Measurements from ENCODE around the gene SLC25A51. TPM values are rescaled to one million over a fixed set of nuclear protein-coding genes. Genes with fewer than 3 reads are reported as not detected.

Gene SLC25A51
- total and polyA plus RNA-seq, 12 donors = 7.0 to 26.5 (median 19.9) TPM

DNA sequence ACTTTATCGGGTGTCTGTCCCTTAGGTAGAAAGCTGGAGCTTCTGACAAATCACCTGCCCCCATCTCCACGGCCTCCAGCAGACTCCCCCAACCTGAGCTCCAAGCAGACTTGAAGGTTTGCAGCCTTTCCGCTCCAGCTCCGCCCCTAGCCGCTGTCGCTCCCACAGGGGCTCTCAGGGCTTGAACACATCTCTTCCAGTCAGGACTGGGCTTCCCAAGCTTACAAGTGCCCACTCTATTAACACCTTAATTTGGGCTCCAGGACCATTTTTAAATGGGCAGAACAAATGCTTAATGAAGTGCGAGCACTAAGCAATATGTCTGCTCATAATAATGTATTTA is 17.2 kb upstream of the SLC25A51 start:
- Histone ChIP-seq H3K27me3 (no peaks in the 10 kb centered on the region), H3K4me3 (no peak overlapping the region), H3K9me3 (no peaks in the 10 kb centered on the region), H3K27ac (no peak overlapping the region), H3K36me3 (peaks cover 0 to 18% (median 0%) of the 10 kb centered on the region in 9 donors), H3K4me1 (peaks cover 7 to 50% (median 18%) of the 10 kb centered on the region in 9 donors)
- ATAC-seq (no peak), DNase-seq (no peak)
- TF ChIP-seq, protein P1, sequence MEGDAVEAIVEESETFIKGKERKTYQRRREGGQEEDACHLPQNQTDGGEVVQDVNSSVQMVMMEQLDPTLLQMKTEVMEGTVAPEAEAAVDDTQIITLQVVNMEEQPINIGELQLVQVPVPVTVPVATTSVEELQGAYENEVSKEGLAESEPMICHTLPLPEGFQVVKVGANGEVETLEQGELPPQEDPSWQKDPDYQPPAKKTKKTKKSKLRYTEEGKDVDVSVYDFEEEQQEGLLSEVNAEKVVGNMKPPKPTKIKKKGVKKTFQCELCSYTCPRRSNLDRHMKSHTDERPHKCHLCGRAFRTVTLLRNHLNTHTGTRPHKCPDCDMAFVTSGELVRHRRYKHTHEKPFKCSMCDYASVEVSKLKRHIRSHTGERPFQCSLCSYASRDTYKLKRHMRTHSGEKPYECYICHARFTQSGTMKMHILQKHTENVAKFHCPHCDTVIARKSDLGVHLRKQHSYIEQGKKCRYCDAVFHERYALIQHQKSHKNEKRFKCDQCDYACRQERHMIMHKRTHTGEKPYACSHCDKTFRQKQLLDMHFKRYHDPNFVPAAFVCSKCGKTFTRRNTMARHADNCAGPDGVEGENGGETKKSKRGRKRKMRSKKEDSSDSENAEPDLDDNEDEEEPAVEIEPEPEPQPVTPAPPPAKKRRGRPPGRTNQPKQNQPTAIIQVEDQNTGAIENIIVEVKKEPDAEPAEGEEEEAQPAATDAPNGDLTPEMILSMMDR (IDR thresholded peaks at IDR 0.05) = no peak
- 91 to 92% methylated on average over 7 of the region's 7 CpGs for WGBS, 2 donors
- intact Hi-C loops (cut with DNase I) = loop anchor here in 3 of 10 donors (1.0 to 10.0 kb wide), 3 partner anchors 8 to 144 kb away; partner anchors contain the start of gene SHB (in 1 of the 3)

DNA sequence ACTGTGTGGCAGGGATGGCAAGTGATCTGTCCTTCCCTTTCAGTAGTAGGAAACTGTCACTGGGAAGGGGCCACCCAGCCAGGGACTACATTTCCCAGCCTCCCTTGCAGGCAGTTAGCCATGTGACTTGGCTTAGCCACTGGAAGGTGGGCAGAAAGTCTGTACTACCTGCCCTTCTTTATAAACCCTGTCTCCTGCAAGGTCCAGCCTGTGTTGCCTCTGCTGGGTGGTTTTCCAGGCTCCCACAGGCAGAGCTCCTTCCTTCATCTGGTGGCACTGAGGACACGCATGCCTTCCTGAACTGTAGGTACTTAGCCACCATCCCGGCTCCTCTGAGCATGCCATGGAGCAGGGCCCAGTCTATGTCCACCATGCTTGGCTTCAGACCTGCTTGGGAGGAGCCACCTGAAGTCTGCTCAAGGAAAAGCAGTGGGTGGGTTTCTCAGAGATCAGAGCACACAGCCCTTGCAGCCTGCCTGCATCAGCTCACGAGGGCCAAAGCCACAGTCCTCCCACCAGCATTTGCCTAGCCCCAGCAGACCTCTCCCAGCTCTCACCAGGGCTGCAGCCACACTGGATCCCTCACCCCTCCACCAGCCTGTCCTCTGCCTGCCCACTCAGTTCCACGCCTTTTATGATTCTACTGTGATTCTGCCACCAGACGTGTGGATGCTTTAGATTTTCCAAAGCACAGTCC is 16.7 kb upstream of the SLC25A51 start:
- WGBS, 2 donors = 93 to 98% methylated on average over 5 of the region's 5 CpGs
- H3K27ac ChIP-seq = no peak overlapping the region
- DNase-seq = no peak
- H3K9me3 ChIP-seq = no peaks in the 10 kb centered on the region
- no peak overlapping the region for H3K4me3 ChIP-seq
- TF ChIP-seq, protein P1 (IDR thresholded peaks at IDR 0.05) = no peak
- H3K4me1 ChIP-seq = peaks cover 11 to 55% (median 23%) of the 10 kb centered on the region in 9 donors
- peaks cover 0 to 18% (median 0%) of the 10 kb centered on the region in 9 donors for H3K36me3 ChIP-seq
- intact Hi-C loops (cut with DNase I) = loop anchor here in 3 of 10 donors (1.0 to 10.0 kb wide), 3 partner anchors 9 to 144 kb away; partner anchors contain the start of gene SHB (in 1 of the 3)
- no peak for ATAC-seq
- H3K27me3 ChIP-seq = no peaks in the 10 kb centered on the region

DNA sequence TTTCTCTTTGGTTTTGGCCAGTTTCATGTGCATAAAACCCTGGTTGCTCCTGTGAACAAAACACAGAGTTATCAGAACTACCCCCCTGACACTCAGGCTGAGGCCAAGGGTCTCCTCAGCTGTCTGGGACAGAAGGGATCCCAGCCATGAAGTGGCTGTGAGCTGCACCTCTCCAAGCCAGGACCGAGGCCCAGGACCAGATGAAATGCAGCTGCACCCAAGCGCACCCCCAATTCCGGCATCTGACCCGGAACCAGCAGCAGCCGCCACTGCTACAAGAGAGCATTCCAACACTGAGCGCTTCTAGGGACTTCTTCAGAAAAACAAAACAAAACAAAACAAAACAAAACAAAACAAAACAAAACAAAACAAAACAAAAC is 16.0 kb upstream of the SLC25A51 start:
- no peak overlapping the region for H3K27ac ChIP-seq
- no peaks in the 10 kb centered on the region for H3K27me3 ChIP-seq
- peaks cover 0 to 18% (median 0%) of the 10 kb centered on the region in 9 donors for H3K36me3 ChIP-seq
- TF ChIP-seq, protein P1 (IDR thresholded peaks at IDR 0.05) = no peak
- H3K4me3 ChIP-seq = no peak overlapping the region
- H3K9me3 ChIP-seq = no peaks in the 10 kb centered on the region
- DNase-seq (no peak), ATAC-seq (no peak)
- intact Hi-C loops (cut with DNase I) = loop anchor here in 9 of 10 donors (2.0 to 10.0 kb wide), 12 partner anchors 19 to 475 kb away; partner anchors contain the start of genes SHB (in 5 of the 9) and ALDH1B1 (in 1 of the 9)
- 86 to 94% methylated on average over 6 of the region's 6 CpGs for WGBS, 2 donors
- H3K4me1 ChIP-seq = peaks cover 11 to 62% (median 28%) of the 10 kb centered on the region in 9 donors

DNA sequence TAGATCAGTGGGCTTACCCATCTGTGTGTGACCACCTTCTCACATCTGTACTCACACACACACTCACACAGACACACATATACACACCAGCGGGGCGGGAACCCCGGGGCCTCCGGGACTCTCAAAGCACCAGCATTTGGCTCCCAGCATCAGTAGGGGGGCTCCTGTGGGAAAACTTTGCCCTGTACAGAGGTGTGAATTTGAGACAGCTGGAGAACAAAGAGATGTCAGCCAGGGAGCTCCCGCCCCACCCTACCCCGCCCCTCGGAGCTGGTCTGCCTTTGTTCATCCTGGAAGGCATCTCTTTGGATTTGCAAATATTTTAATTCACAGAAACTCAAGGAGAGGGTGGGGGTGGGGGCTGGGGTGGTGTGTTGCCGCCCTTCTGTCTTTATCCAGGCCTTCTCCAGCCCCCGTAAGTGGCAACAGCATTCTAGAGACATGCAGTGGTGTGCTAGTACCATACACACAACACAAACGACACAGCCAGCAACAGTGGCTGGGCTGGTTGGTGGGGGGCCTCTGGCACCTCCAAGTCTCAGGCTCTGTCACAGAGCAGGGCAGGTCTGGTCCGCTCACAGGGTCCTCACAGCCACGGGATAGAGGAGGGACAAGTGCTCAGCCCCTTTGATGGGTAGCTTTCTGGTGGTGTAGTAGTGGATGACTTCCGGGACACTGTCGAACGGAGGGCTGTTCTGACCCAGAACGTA is 15.5 kb upstream of the SLC25A51 start:
- Histone ChIP-seq H3K9me3 (no peaks in the 10 kb centered on the region), H3K27me3 (no peaks in the 10 kb centered on the region), H3K36me3 (peaks cover 0 to 18% (median 0%) of the 10 kb centered on the region in 9 donors), H3K27ac (no peak overlapping the region), H3K4me3 (no peak overlapping the region), H3K4me1 (peaks cover 11 to 66% (median 31%) of the 10 kb centered on the region in 9 donors)
- TF ChIP-seq, protein P1 (IDR thresholded peaks at IDR 0.05) = no peak
- 90 to 91% methylated on average over 16 of the region's 16 CpGs for WGBS, 2 donors
- DNase-seq (no peak), ATAC-seq (no peak)
- intact Hi-C loops (cut with DNase I) = loop anchor here in 7 of 10 donors (2.0 to 10.0 kb wide), 11 partner anchors 19 to 475 kb away; partner anchors contain the start of genes SHB (in 4 of the 7) and ALDH1B1 (in 1 of the 7)
